Measurements from ENCODE around the gene KNSTRN. TPM values are rescaled to one million over a fixed set of nuclear protein-coding genes. Genes with fewer than 3 reads are reported as not detected.

The KNSTRN gene
- total RNA-seq, 1 donor from 2014 or later = 30.0 TPM

GRCh38 chr15:40340038-40340739 is 42.3 kb upstream of the KNSTRN start:
- no peak for TF ChIP-seq CTCF (IDR thresholded peaks at IDR 0.05; ENCODE audit: insufficient read depth, low read length, poor library complexity, severe bottlenecking)
- H3K4me3 ChIP-seq (ENCODE audit: low read depth, low read length) = peak overlapping the region; percentile 46
- no peak for DNase-seq (ENCODE audit: low read depth)
- H3K36me3 ChIP-seq (ENCODE audit: control insufficient read depth, insufficient read depth, low read length) = peaks cover 3% of the 10 kb centered on the region
- no peaks in the 10 kb centered on the region for H3K27me3 ChIP-seq (ENCODE audit: control insufficient read depth, insufficient read depth, low read length)

- H3K27me3 ChIP-seq (ENCODE audit: control insufficient read depth, insufficient read depth, low read length) = no peaks in the 10 kb centered on the region
- no peak for TF ChIP-seq CTCF (IDR thresholded peaks at IDR 0.05; ENCODE audit: insufficient read depth, low read length, poor library complexity, severe bottlenecking)
- peak within 1 kb of the TSS; percentile 46 for H3K4me3 ChIP-seq (ENCODE audit: low read depth, low read length)
- H3K36me3 ChIP-seq (ENCODE audit: control insufficient read depth, insufficient read depth, low read length) = peaks cover 3% of the 10 kb centered on the region
- peak; percentile 54 for DNase-seq (ENCODE audit: low read depth)
Observed at GRCh38 chr15:40340740-40341400, 41.7 kb upstream of the KNSTRN start, which contains the start of gene CCDC9B. Gene CCDC9B, minus strand, starts transcription at chr15:40340939. Its CDS starts 120 bp downstream, at chr15:40340819.

- no peak for TF ChIP-seq CTCF (IDR thresholded peaks at IDR 0.05; ENCODE audit: insufficient read depth, low read length, poor library complexity, severe bottlenecking)
- Histone ChIP-seq H3K4me3 (ENCODE audit: low read depth, low read length) (no peak overlapping the region), H3K36me3 (ENCODE audit: control insufficient read depth, insufficient read depth, low read length) (no peaks in the 10 kb centered on the region), H3K27me3 (ENCODE audit: control insufficient read depth, insufficient read depth, low read length) (no peaks in the 10 kb centered on the region)
- no peak for DNase-seq (ENCODE audit: low read depth)
Observed at GRCh38 chr15:40342416-40343320, 39.9 kb upstream of the KNSTRN start.

GRCh38 chr15:40343512-40343911 is 39.0 kb upstream of the KNSTRN start:
- no peak overlapping the region for H3K4me3 ChIP-seq (ENCODE audit: low read depth, low read length)
- no peak for TF ChIP-seq CTCF (IDR thresholded peaks at IDR 0.05; ENCODE audit: insufficient read depth, low read length, poor library complexity, severe bottlenecking)
- no peak for DNase-seq (ENCODE audit: low read depth)
- H3K36me3 ChIP-seq (ENCODE audit: control insufficient read depth, insufficient read depth, low read length) = no peaks in the 10 kb centered on the region
- no peaks in the 10 kb centered on the region for H3K27me3 ChIP-seq (ENCODE audit: control insufficient read depth, insufficient read depth, low read length)

GRCh38 chr15:40344217-40344616 is 38.3 kb upstream of the KNSTRN start:
- no peak overlapping the region for H3K4me3 ChIP-seq (ENCODE audit: low read depth, low read length)
- DNase-seq (ENCODE audit: low read depth) = no peak

More at GRCh38 chr15:40344217-40344616, 38.3 kb upstream of the KNSTRN start:
- Histone ChIP-seq H3K36me3 (ENCODE audit: control insufficient read depth, insufficient read depth, low read length) (no peaks in the 10 kb centered on the region), H3K27me3 (ENCODE audit: control insufficient read depth, insufficient read depth, low read length) (no peaks in the 10 kb centered on the region)
- TF ChIP-seq CTCF (IDR thresholded peaks at IDR 0.05; ENCODE audit: insufficient read depth, low read length, poor library complexity, severe bottlenecking) = no peak

Measured in kidney epithelial cell (primary cell).